Mesothelial cell of epicardium (in vitro differentiated cells): ENCODE measurements around the gene RALBP1. TPM values are rescaled to one million over a fixed set of nuclear protein-coding genes. Genes with fewer than 3 reads are reported as not detected.

ENCODE experiments used
- DNase-seq, 2 experiments: peaks; one replicate each; pipeline ENCODE4 v3.0.0; 2021; ENCODE audit warnings: low spot score in 2 of 2; ENCODE audit not compliant: unreplicated experiment in 2 of 2
- H3K27ac Mint-ChIP-seq: 2 replicates; pipeline ENCODE4 v1.8.0; 2021; ENCODE audit warnings: mixed read lengths
- H3K27me3 Mint-ChIP-seq: 2 replicates; pipeline ENCODE4 v1.8.0; 2021; ENCODE audit warnings: low read depth, mixed read lengths
- H3K36me3 Mint-ChIP-seq: 2 replicates; pipeline ENCODE4 v1.8.0; 2021; ENCODE audit warnings: mixed read lengths
- H3K4me1 Mint-ChIP-seq: 2 replicates; pipeline ENCODE4 v1.8.0; 2021; ENCODE audit warnings: mixed read lengths
- H3K4me3 Mint-ChIP-seq: 2 replicates; pipeline ENCODE4 v1.8.0; 2021; ENCODE audit warnings: mild to moderate bottlenecking, moderate library complexity, mixed read lengths
- H3K9me3 Mint-ChIP-seq: 2 replicates; pipeline ENCODE4 v1.8.0; 2021; ENCODE audit warnings: mixed read lengths
- total RNA-seq: library from RNA; stranded (reverse); gene quantifications from 3 replicates; pipeline ENCODE4 v1.2.1, GENCODE V29; 2021
- TF ChIP-seq, protein P1 (sequence below): fragments of 200-600 bp; sonication (generic); IDR thresholded peaks from one replicate; pipeline ENCODE4 v1.5.0; 2021; ENCODE audit warnings: antibody characterized with exemption; ENCODE audit not compliant: unreplicated experiment

The RALBP1 gene
- total RNA-seq, 1 donor from 2014 or later = 44.7 TPM

GRCh38 chr18:9558387-9559064 lies 83.2 kb downstream of the RALBP1 start:
- TF ChIP-seq, protein P1, sequence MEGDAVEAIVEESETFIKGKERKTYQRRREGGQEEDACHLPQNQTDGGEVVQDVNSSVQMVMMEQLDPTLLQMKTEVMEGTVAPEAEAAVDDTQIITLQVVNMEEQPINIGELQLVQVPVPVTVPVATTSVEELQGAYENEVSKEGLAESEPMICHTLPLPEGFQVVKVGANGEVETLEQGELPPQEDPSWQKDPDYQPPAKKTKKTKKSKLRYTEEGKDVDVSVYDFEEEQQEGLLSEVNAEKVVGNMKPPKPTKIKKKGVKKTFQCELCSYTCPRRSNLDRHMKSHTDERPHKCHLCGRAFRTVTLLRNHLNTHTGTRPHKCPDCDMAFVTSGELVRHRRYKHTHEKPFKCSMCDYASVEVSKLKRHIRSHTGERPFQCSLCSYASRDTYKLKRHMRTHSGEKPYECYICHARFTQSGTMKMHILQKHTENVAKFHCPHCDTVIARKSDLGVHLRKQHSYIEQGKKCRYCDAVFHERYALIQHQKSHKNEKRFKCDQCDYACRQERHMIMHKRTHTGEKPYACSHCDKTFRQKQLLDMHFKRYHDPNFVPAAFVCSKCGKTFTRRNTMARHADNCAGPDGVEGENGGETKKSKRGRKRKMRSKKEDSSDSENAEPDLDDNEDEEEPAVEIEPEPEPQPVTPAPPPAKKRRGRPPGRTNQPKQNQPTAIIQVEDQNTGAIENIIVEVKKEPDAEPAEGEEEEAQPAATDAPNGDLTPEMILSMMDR = no peak
- Mint-ChIP-seq H3K36me3 (peaks cover 61% of the 10 kb centered on the region), H3K27me3 (no peaks in the 10 kb centered on the region), H3K9me3 (no peaks in the 10 kb centered on the region), H3K4me1 (no peaks in the 10 kb centered on the region), H3K27ac (peak overlapping the region; percentile 25), H3K4me3 (no peak overlapping the region)
- DNase-seq = no peak

DNA sequence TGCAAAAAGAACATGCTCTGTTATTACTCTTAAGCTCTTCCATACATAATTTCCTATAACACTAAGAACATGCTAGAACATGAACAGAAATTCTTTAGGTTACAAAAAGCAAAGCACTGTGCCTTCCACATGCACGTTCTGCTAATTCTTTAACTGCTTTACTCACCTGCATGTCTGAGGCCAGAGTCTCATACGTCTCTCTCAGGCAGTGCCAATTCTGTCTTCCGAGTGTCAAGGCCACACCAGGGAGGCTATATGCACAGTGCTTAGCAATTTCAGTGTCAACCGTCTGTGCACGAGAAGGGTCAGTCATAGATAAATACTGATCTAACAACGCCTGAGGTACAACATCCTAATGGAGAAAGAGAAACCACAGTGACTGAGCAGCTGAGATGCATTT lies 83.9 kb downstream of the RALBP1 start:
- Mint-ChIP-seq H3K36me3 (peaks cover 57% of the 10 kb centered on the region), H3K9me3 (no peaks in the 10 kb centered on the region), H3K4me1 (no peaks in the 10 kb centered on the region), H3K27ac (peak overlapping the region; percentile 5), H3K4me3 (no peak overlapping the region), H3K27me3 (no peaks in the 10 kb centered on the region)
- TF ChIP-seq, protein P1 = no peak
- no peak for DNase-seq

DNA sequence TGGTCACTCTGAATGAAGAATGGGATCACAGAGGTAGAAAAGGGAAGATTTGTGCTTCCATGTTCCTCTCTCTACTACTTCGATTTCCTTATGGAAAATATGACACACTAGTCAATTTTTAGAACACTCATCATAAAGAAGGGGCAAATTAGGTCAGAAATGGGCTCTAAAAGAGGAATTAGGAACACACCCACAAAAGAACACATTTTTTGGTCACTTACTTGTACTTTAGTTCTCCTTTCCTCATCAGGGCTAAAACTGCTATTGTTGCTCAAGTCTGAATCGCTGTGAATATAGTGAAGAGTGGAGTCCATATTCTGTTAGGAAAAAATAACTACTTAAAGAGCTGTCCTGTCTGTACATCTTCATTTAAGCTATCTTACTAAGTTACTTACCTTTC lies 86.4 kb downstream of the RALBP1 start:
- no peaks in the 10 kb centered on the region for H3K9me3 Mint-ChIP-seq
- H3K27me3 Mint-ChIP-seq = no peaks in the 10 kb centered on the region
- peaks cover 44% of the 10 kb centered on the region for H3K36me3 Mint-ChIP-seq
- TF ChIP-seq, protein P1 = no peak
- no peaks in the 10 kb centered on the region for H3K4me1 Mint-ChIP-seq
- H3K27ac Mint-ChIP-seq = no peak overlapping the region
- no peak for DNase-seq
- no peak overlapping the region for H3K4me3 Mint-ChIP-seq

- H3K4me3 Mint-ChIP-seq = no peak overlapping the region
- peaks cover 43% of the 10 kb centered on the region for H3K36me3 Mint-ChIP-seq
- H3K4me1 Mint-ChIP-seq = no peaks in the 10 kb centered on the region
- TF ChIP-seq, protein P1 = no peak
- no peaks in the 10 kb centered on the region for H3K9me3 Mint-ChIP-seq
- DNase-seq = no peak
- no peak overlapping the region for H3K27ac Mint-ChIP-seq
- no peaks in the 10 kb centered on the region for H3K27me3 Mint-ChIP-seq
These were observed 87.3 kb downstream of the RALBP1 start for GRCh38 chr18:9562584-9562983.

GRCh38 chr18:9563331-9563730 lies 88.0 kb downstream of the RALBP1 start:
- TF ChIP-seq, protein P1 = no peak
- no peaks in the 10 kb centered on the region for H3K9me3 Mint-ChIP-seq
- H3K4me3 Mint-ChIP-seq = no peak overlapping the region
- DNase-seq = no peak
- peaks cover 40% of the 10 kb centered on the region for H3K36me3 Mint-ChIP-seq
- H3K4me1 Mint-ChIP-seq = no peaks in the 10 kb centered on the region
- no peak overlapping the region for H3K27ac Mint-ChIP-seq
- no peaks in the 10 kb centered on the region for H3K27me3 Mint-ChIP-seq
